ENCODE results near the gene TBC1D21. TPM values are rescaled to one million over a fixed set of nuclear protein-coding genes. Genes with fewer than 3 reads are reported as not detected.
A peak's percentile ranks its signal among the peaks of the same experiment; 100 is the strongest.

Gene TBC1D21
- total and polyA plus RNA-seq, 5 donors = not detected

- Histone ChIP-seq H3K4me1 (ENCODE audit: control insufficient read depth, insufficient read depth, low read length) (no peaks in the 10 kb centered on the region), H3K4me3 (ENCODE audit: low read length) (no peak overlapping the region), H3K27ac (ENCODE audit: low read length) (no peak overlapping the region), H3K27me3 (ENCODE audit: control insufficient read depth, insufficient read depth) (no peaks in the 10 kb centered on the region), H3K9me3 (ENCODE audit: control insufficient read depth, low read length) (peaks cover 2% of the 10 kb centered on the region)
- DNase-seq = peak in 1 of 3 donors; percentile 5
- no peak for ATAC-seq
- intact Hi-C loops (cut with DNase I) = loop anchor here in 1 of 4 donors (10.0 kb wide), 1 partner anchor 199 kb away; no protein-coding TSS in a partner anchor
- 67% methylated on average over 3 of the region's 3 CpGs for WGBS
These were observed 40.8 kb downstream of the TBC1D21 start for GRCh38 chr15:73914145-73914544.

- intact Hi-C loops (cut with DNase I) = loop anchor here in 1 of 4 donors (10.0 kb wide), 1 partner anchor 200 kb away; no protein-coding TSS in a partner anchor
- H3K27ac ChIP-seq (ENCODE audit: low read length) = no peak overlapping the region
- H3K4me3 ChIP-seq (ENCODE audit: low read length) = no peak overlapping the region
- no peaks in the 10 kb centered on the region for H3K27me3 ChIP-seq (ENCODE audit: control insufficient read depth, insufficient read depth)
- WGBS = 74% methylated on average over 2 of the region's 2 CpGs
- ATAC-seq = no peak
- no peak for DNase-seq
- H3K4me1 ChIP-seq (ENCODE audit: control insufficient read depth, insufficient read depth, low read length) = no peaks in the 10 kb centered on the region
- peaks cover 2% of the 10 kb centered on the region for H3K9me3 ChIP-seq (ENCODE audit: control insufficient read depth, low read length)
These were observed 41.7 kb downstream of the TBC1D21 start for GRCh38 chr15:73915082-73915481.

GRCh38 chr15:73918784-73919183 lies 45.4 kb downstream of the TBC1D21 start:
- Histone ChIP-seq H3K9me3 (ENCODE audit: control insufficient read depth, low read length) (peaks cover 2% of the 10 kb centered on the region), H3K27me3 (ENCODE audit: control insufficient read depth, insufficient read depth) (no peaks in the 10 kb centered on the region), H3K4me1 (ENCODE audit: control insufficient read depth, insufficient read depth, low read length) (peaks cover 23% of the 10 kb centered on the region), H3K27ac (ENCODE audit: low read length) (no peak overlapping the region), H3K4me3 (ENCODE audit: low read length) (no peak overlapping the region)
- intact Hi-C loops (cut with DNase I) = loop anchor here in 1 of 4 donors (10.0 kb wide), 1 partner anchor 204 kb away; no protein-coding TSS in a partner anchor
- 94% methylated on average over 3 of the region's 3 CpGs for WGBS
- DNase-seq = no peak
- no peak for ATAC-seq

- no peak overlapping the region for H3K4me3 ChIP-seq (ENCODE audit: low read length)
- H3K9me3 ChIP-seq (ENCODE audit: control insufficient read depth, low read length) = peaks cover 2% of the 10 kb centered on the region
- intact Hi-C loops (cut with DNase I) = loop anchor here in 1 of 4 donors (10.0 kb wide), 1 partner anchor 205 kb away; no protein-coding TSS in a partner anchor
- WGBS = 86% methylated on average over 6 of the region's 6 CpGs
- peaks cover 30% of the 10 kb centered on the region for H3K4me1 ChIP-seq (ENCODE audit: control insufficient read depth, insufficient read depth, low read length)
- ATAC-seq = no peak
- no peaks in the 10 kb centered on the region for H3K27me3 ChIP-seq (ENCODE audit: control insufficient read depth, insufficient read depth)
- no peak overlapping the region for H3K27ac ChIP-seq (ENCODE audit: low read length)
- DNase-seq = peak in 1 of 3 donors; percentile 7
These were observed 46.3 kb downstream of the TBC1D21 start for GRCh38 chr15:73919706-73920105.

GRCh38 chr15:73921254-73921925 lies 48.0 kb downstream of the TBC1D21 start:
- Histone ChIP-seq H3K9me3 (ENCODE audit: control insufficient read depth, low read length) (no peaks in the 10 kb centered on the region), H3K27ac (ENCODE audit: low read length) (no peak overlapping the region), H3K4me1 (ENCODE audit: control insufficient read depth, insufficient read depth, low read length) (peaks cover 30% of the 10 kb centered on the region), H3K4me3 (ENCODE audit: low read length) (no peak overlapping the region), H3K27me3 (ENCODE audit: control insufficient read depth, insufficient read depth) (no peaks in the 10 kb centered on the region)
- DNase-seq = peak in 2 of 3 donors; percentile 57 to 71
- WGBS = 50% methylated on average over 4 of the region's 4 CpGs
- ATAC-seq = peak; percentile 24 to 36
- intact Hi-C loops (cut with DNase I) = no loop called here

DNA sequence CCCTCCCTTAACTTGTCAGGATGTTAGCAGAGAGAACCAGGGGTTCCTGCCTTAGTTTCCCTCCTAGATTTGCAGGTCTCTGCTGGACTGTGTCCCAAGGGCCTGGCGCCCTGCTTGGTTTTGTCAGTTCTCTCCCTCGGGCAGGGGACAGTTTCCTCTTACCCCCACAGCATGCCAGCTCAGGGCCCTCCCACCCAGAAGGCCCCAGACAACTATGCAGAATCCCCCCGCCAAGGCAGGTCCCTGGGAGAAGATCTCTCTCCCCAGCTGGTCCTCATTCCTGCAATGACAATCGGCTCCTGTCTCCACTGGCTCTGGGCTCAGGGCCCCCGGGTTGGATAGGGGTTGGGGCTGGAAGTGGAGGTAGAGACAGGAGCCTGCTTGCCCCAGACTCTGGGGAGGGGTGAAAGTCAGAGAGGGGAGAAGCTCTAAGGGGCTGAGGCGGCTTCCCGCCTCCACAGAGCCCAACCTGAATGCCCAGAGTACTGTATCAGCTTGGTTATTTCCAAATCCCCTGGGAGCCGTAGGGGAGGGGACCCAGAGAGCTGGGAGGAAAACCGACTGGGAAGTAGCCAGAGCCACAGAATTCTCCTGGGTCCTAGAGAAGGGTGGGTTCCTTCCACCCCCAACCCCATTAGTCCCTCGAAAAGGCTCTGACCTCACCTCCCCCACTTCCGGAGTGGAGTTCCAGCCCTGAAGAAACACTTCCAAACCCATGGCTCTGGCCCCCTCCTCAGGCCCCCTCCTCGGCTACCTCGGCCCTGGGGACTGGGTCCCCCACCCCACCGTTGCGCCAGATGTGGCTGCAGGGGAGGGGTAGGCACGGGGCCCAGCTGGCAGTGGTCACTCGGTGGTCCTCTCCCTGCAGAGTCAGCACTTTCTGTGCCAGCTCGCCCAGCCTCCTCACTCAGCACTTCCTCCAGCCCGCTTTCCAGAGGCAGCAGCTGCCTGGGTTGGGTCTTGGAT lies 49.1 kb downstream of the TBC1D21 start:
- no peaks in the 10 kb centered on the region for H3K27me3 ChIP-seq (ENCODE audit: control insufficient read depth, insufficient read depth)
- DNase-seq (peak in 2 of 3 donors; percentile 76 to 77), ATAC-seq (peak; percentile 1 to 10)
- 29% methylated on average over 19 of the region's 19 CpGs for WGBS
- no peaks in the 10 kb centered on the region for H3K9me3 ChIP-seq (ENCODE audit: control insufficient read depth, low read length)
- no peak overlapping the region for H3K4me3 ChIP-seq (ENCODE audit: low read length)
- peak overlapping the region; percentile 55 for H3K27ac ChIP-seq (ENCODE audit: low read length)
- H3K4me1 ChIP-seq (ENCODE audit: control insufficient read depth, insufficient read depth, low read length) = peaks cover 30% of the 10 kb centered on the region
- intact Hi-C loops (cut with DNase I) = no loop called here

DNA sequence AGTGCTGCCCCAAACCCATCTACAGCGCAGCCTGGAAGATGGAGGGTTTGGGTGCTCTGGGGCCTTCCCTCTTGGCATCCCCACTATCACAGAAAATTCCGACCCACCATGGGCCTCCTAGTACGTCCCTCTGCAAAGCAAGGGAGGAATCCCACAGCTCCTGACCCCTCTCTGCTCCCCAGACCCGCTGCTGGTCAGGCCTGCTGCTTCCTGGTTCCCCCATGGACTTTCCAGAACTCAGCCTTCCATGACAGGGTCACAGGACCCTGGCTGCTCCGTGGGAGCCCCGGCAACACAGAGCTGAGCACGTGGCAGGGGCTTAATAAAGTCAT lies 49.8 kb downstream of the TBC1D21 start:
- intact Hi-C loops (cut with DNase I) = no loop called here
- Histone ChIP-seq H3K4me1 (ENCODE audit: control insufficient read depth, insufficient read depth, low read length) (peaks cover 31% of the 10 kb centered on the region), H3K27me3 (ENCODE audit: control insufficient read depth, insufficient read depth) (no peaks in the 10 kb centered on the region), H3K9me3 (ENCODE audit: control insufficient read depth, low read length) (no peaks in the 10 kb centered on the region), H3K27ac (ENCODE audit: low read length) (peak overlapping the region; percentile 55), H3K4me3 (ENCODE audit: low read length) (no peak overlapping the region)
- ATAC-seq (no peak), DNase-seq (no peak)
- WGBS = 43% methylated on average over 7 of the region's 7 CpGs

DNA sequence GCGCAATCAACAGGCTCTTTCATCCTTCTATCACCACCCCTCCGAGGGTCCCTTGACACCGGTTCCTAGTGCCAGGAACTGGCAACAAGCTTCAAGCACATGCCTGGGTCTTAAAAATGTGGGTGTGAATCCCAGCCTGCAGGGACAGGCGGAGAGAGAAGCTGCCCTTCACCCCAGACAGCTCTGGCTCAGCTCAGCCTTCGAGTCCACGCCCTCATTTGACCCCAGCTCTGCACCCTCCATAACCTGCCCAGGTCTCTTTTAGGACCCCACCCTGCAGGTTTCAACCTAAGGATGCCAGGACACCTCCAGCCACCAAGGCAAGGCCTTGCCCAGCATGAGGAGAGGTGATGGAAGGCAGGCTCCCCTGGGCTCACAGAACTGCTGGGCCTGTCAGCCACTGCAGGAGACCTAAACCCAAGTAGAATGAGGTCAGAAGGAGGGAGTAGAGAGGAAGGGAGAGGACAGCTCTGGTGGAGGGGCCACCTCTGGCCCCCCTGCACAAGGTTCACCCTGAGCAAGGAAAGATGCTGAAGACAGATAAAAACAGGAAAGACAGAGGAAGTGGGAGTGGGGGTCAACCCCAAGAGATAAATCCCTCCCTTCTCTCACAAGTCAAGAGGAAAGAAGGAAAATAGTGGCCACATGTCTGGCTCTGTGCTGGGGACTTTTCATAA lies 50.3 kb downstream of the TBC1D21 start:
- H3K4me1 ChIP-seq (ENCODE audit: control insufficient read depth, insufficient read depth, low read length) = peaks cover 32% of the 10 kb centered on the region
- H3K27me3 ChIP-seq (ENCODE audit: control insufficient read depth, insufficient read depth) = no peaks in the 10 kb centered on the region
- peak overlapping the region; percentile 55 for H3K27ac ChIP-seq (ENCODE audit: low read length)
- DNase-seq (peak in 1 of 3 donors; percentile 59), ATAC-seq (no peak)
- intact Hi-C loops (cut with DNase I) = no loop called here
- H3K4me3 ChIP-seq (ENCODE audit: low read length) = no peak overlapping the region
- WGBS = 51% methylated on average over 6 of the region's 6 CpGs
- H3K9me3 ChIP-seq (ENCODE audit: control insufficient read depth, low read length) = no peaks in the 10 kb centered on the region

- ATAC-seq (peak; percentile 27 to 57), DNase-seq (peak; percentile 55 to 79 (median 70))
- intact Hi-C loops (cut with DNase I) = no loop called here
These were observed 51.0 kb downstream of the TBC1D21 start for GRCh38 chr15:73924171-73924921.

GRCh38 chr15:73925848-73926218 lies 52.5 kb downstream of the TBC1D21 start:
- H3K4me1 ChIP-seq (ENCODE audit: control insufficient read depth, insufficient read depth, low read length) = peaks cover 34% of the 10 kb centered on the region
- no peaks in the 10 kb centered on the region for H3K9me3 ChIP-seq (ENCODE audit: control insufficient read depth, low read length)
- no peaks in the 10 kb centered on the region for H3K27me3 ChIP-seq (ENCODE audit: control insufficient read depth, insufficient read depth)
- 56% methylated on average over 8 of the region's 8 CpGs for whole genome bisulfite sequencing
- intact Hi-C loops (cut with DNase I) = no loop called here
- no peak overlapping the region for H3K27ac ChIP-seq (ENCODE audit: low read length)
- no peak for ATAC-seq
- no peak overlapping the region for H3K4me3 ChIP-seq (ENCODE audit: low read length)
- no peak for DNase-seq

More at GRCh38 chr15:73924171-73924921, 51.0 kb downstream of the TBC1D21 start:
- Histone ChIP-seq H3K9me3 (ENCODE audit: control insufficient read depth, low read length) (no peaks in the 10 kb centered on the region), H3K27ac (ENCODE audit: low read length) (peak overlapping the region; percentile 80), H3K27me3 (ENCODE audit: control insufficient read depth, insufficient read depth) (no peaks in the 10 kb centered on the region), H3K4me1 (ENCODE audit: control insufficient read depth, insufficient read depth, low read length) (peaks cover 32% of the 10 kb centered on the region), H3K4me3 (ENCODE audit: low read length) (no peak overlapping the region)
- 26% methylated on average over 12 of the region's 12 CpGs for WGBS
